ENCODE measurements around the gene SLC22A23.

Gene SLC22A23

GRCh38 chr6:3325210-3325609 lies 131.6 kb downstream of the SLC22A23 start:
- H3K4me3 ChIP-seq (ENCODE audit: low read length): no peak overlapping the region
- DNase-seq (ENCODE audit: low read depth): no peak
- TF ChIP-seq, protein P1, sequence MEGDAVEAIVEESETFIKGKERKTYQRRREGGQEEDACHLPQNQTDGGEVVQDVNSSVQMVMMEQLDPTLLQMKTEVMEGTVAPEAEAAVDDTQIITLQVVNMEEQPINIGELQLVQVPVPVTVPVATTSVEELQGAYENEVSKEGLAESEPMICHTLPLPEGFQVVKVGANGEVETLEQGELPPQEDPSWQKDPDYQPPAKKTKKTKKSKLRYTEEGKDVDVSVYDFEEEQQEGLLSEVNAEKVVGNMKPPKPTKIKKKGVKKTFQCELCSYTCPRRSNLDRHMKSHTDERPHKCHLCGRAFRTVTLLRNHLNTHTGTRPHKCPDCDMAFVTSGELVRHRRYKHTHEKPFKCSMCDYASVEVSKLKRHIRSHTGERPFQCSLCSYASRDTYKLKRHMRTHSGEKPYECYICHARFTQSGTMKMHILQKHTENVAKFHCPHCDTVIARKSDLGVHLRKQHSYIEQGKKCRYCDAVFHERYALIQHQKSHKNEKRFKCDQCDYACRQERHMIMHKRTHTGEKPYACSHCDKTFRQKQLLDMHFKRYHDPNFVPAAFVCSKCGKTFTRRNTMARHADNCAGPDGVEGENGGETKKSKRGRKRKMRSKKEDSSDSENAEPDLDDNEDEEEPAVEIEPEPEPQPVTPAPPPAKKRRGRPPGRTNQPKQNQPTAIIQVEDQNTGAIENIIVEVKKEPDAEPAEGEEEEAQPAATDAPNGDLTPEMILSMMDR (conservative IDR thresholded peaks at IDR 0.05; ENCODE audit: low read depth, low read length): no peak

GRCh38 chr6:3324262-3324942 lies 132.4 kb downstream of the SLC22A23 start:
- TF ChIP-seq, protein P1 (conservative IDR thresholded peaks at IDR 0.05; ENCODE audit: low read depth, low read length): no peak
- no peak for DNase-seq (ENCODE audit: low read depth)
- H3K4me3 ChIP-seq (ENCODE audit: low read length): no peak overlapping the region

DNA sequence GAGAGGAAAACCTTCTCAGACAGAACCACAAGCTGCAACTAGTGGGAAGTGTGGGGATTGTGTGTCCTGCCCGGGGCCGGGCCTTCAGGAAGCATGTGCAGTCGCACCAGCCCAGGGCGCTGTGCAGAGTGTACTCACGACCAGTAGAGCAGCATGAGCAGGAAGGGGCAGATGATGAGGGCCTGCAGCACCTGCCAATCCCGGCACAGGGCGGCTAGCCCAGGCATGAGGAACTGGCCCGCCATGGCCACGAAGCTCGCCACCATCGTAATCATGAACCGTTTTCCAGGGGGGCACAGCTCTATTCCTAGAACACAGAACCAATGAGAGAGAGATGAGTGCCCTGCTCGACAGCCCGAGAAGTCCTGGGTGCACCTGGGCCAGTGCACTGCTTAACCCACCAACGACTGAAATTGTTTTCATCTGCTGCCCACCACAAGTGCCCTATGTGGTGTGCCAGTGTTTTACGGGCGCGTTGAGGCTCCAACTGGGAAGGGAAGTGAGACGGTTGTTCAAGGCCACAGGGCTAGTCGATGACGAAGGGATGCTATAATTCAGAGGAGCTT lies 133.1 kb downstream of the SLC22A23 start:
- TF ChIP-seq, protein P1 (conservative IDR thresholded peaks at IDR 0.05; ENCODE audit: low read depth, low read length): no peak
- DNase-seq (ENCODE audit: low read depth): no peak

GRCh38 chr6:3323148-3323547 lies 133.7 kb downstream of the SLC22A23 start:
- no peak for DNase-seq (ENCODE audit: low read depth)
- no peak overlapping the region for H3K4me3 ChIP-seq (ENCODE audit: low read length)
- TF ChIP-seq, protein P1 (conservative IDR thresholded peaks at IDR 0.05; ENCODE audit: low read depth, low read length): no peak

More for the DNA sequence above, 133.1 kb downstream of the SLC22A23 start:
- no peak overlapping the region for H3K4me3 ChIP-seq (ENCODE audit: low read length)

GRCh38 chr6:3322366-3322890 lies 134.4 kb downstream of the SLC22A23 start:
- H3K4me3 ChIP-seq (ENCODE audit: low read length): no peak overlapping the region
- no peak for DNase-seq (ENCODE audit: low read depth)
- TF ChIP-seq, protein P1 (conservative IDR thresholded peaks at IDR 0.05; ENCODE audit: low read depth, low read length): no peak

GRCh38 chr6:3321875-3322274 lies 135.0 kb downstream of the SLC22A23 start:
- TF ChIP-seq, protein P1 (conservative IDR thresholded peaks at IDR 0.05; ENCODE audit: low read depth, low read length): no peak
- no peak overlapping the region for H3K4me3 ChIP-seq (ENCODE audit: low read length)
- no peak for DNase-seq (ENCODE audit: low read depth)

DNA sequence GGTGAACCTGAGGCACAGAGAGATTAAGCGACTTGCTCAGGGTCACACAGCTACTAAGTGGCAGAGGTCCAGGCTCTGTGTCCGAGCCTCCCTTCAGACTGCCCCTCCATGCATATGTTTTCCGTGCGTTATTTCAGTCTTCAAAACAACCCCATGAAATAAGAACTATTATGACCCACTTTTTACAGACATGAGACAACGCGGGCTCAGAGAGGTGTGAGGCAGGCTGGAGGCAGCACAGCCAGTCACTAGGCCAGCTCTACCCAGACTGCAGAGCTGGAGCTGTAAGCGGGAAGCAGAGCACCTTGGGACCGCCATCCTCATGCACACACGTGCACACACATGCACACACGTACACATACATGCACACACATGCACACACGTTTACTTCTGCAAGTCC lies 135.8 kb downstream of the SLC22A23 start:
- TF ChIP-seq, protein P1 (conservative IDR thresholded peaks at IDR 0.05; ENCODE audit: low read depth, low read length): no peak
- no peak overlapping the region for H3K4me3 ChIP-seq (ENCODE audit: low read length)
- no peak for DNase-seq (ENCODE audit: low read depth)

All from retinal pigment epithelial cell (primary cell).